ENCODE data around the gene USP10. TPM values are rescaled to one million over a fixed set of nuclear protein-coding genes. Genes with fewer than 3 reads are reported as not detected.

The USP10 gene
- polyA plus RNA-seq, 3 donors from 2014 or later = 33.8 to 60.6 (median 58.7) TPM

DNA sequence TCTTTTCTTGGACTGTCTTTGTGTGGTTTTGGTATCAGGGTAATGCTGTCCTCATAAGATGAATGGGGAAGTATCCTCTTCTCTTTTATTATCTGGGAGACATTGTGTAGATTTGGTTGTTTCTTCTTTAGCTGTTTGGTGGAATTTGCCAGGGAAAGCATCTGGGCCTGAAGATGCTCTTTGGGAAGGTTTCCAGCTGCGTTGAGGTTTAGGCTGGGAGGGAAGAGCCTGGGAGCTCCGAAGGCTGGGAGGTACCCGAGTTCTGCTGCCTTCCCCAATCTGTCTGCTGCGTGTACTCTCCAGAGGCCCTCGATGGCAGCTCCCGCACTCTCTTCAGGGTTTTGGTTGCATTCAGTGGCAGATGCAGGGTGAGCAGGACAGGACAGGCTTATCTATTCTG lies 94.4 kb downstream of the USP10 start:
- no peak for DNase-seq
- H3K4me1 Mint-ChIP-seq = no peaks in the 10 kb centered on the region
- no peaks in the 10 kb centered on the region for H3K36me3 Mint-ChIP-seq
- peaks cover 0 to 2% (median 0%) of the 10 kb centered on the region in 3 donors for H3K27me3 Mint-ChIP-seq (ENCODE audit: low read depth in 3 of 3)
- no peak overlapping the region for H3K27ac Mint-ChIP-seq
- H3K9me3 Mint-ChIP-seq = no peaks in the 10 kb centered on the region
- no peak overlapping the region for H3K4me3 Mint-ChIP-seq

DNA sequence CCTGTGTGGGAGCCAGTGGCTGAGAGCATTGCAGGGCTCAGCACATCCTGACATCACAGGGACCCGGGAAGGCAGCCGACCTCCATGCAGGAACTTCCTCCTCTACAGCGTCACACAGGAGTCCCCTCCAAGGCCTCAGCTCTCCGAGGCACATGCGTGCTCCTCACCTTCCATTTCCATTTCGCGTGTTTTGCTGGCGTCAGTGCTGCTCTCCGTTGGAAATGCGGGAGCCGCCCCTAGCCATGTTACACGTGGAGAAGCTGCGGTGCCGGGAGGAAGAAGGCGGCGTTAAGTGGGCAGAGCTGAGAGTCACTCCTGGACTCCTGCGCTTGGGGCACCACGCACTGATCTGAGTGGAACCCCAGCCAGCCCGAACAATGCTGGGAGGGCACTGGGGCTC lies 94.8 kb downstream of the USP10 start:
- H3K36me3 Mint-ChIP-seq = no peaks in the 10 kb centered on the region
- H3K4me3 Mint-ChIP-seq = no peak overlapping the region
- no peak overlapping the region for H3K27ac Mint-ChIP-seq
- no peaks in the 10 kb centered on the region for H3K9me3 Mint-ChIP-seq
- no peaks in the 10 kb centered on the region for H3K27me3 Mint-ChIP-seq (ENCODE audit: low read depth in 3 of 3)
- no peaks in the 10 kb centered on the region for H3K4me1 Mint-ChIP-seq
- DNase-seq = no peak

DNA sequence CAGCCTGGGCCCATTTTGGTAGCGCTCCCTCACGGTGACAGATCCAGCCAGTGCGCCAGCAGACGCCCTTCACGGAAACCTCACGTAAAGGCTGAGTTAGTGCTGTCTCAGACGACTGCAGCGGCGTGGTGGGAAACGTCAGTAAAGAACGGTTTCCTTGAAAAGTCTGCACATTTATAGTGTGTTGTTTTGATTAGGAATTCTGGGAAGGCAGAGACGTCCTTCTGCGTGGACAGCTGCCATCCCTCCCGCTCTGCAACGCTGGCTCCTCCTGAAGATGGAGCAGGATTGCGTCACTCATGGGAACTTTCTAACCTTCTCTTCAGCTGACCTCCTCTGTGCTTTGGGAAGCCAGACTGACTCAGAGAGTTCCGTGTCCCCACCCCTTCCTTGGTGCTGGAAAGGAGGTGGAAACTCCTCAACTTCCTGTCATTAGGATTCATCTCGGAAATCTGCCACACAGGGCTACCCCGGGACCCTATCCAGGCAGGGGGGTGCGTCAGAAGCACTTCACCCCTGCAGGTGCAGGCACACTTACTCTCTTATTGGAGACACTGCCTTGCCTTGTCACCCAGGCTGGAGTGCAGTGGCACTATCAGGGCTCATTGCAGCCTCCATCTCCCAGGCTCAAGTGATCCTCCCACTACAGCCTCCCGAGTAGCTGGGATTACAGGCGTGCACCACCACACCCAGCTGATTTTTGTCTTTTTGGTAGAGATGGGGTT lies 95.7 kb downstream of the USP10 start:
- H3K4me3 Mint-ChIP-seq = no peak overlapping the region
- H3K9me3 Mint-ChIP-seq = no peaks in the 10 kb centered on the region
- no peaks in the 10 kb centered on the region for H3K4me1 Mint-ChIP-seq
- no peaks in the 10 kb centered on the region for H3K36me3 Mint-ChIP-seq
- no peak overlapping the region for H3K27ac Mint-ChIP-seq
- DNase-seq = no peak
- H3K27me3 Mint-ChIP-seq (ENCODE audit: low read depth in 3 of 3) = peaks cover 0 to under 1% (median 0%) of the 10 kb centered on the region in 3 donors

DNA sequence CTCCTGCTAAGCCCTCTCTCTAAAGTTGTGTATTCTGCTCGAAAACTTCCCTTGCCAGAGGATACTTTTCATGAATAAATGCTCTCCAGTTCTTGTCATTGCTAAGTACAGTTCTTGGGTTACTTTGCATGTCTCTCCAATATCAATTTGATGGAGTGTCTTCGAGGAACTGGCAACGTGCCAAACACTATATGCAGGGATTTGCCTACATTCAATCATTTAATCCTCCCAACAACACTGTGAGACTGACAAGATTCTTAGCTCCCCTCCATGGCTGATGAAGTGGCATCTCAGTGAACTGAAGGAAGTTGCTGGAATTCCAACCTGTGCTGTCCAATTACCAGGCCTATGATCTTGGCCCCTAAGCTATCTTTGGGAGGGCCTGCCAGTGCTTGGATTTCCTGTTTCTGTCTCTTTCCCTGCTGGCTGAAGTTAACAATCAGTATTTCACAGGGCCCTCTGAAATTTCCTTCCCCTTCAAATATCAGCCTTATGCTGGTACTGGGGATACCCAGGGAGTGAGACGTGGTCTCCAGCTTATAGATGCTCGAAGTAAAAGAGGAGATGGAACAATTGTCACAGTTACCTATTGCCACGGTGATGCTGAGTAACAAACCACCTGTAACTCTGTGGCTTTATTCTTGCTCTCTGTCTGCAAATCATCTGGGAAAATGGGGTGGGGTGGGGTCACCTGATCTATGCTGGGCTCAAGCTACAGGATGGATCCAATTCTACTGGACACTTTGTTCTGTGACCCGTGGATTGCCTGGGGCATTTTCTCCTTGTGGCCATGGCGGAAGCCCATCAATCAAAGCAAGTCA lies 100.6 kb downstream of the USP10 start:
- no peak overlapping the region for H3K4me3 Mint-ChIP-seq
- H3K9me3 Mint-ChIP-seq = peaks cover 0 to 3% (median 0%) of the 10 kb centered on the region in 6 donors
- H3K27ac Mint-ChIP-seq = no peak overlapping the region
- no peaks in the 10 kb centered on the region for H3K36me3 Mint-ChIP-seq
- DNase-seq = no peak
- peaks cover 0 to 1% of the 10 kb centered on the region in 2 donors for H3K4me1 Mint-ChIP-seq
- H3K27me3 Mint-ChIP-seq (ENCODE audit: low read depth in 3 of 3) = peaks cover 0 to 10% (median 0%) of the 10 kb centered on the region in 3 donors

DNA sequence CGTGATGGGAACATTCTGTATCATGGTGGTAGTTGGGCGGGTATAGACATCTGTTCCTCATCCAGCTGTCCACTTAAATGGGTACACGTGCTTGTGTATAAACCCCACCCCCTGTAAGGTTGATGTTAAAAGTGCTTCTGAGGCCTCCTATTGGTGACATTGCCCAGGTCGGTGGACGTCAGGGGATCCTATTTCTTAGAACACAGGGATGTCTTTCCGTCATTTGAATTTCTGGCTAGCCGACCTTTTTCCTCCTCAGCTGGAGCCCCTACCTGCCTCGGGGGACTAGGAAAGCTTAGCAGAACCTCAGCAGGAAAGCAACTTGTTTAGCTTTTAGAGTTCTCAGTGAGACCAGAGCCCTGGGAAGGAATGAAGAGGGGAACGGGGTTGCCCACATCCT lies 103.3 kb downstream of the USP10 start:
- Mint-ChIP-seq H3K9me3 (peaks cover 0 to 3% (median 0%) of the 10 kb centered on the region in 6 donors), H3K36me3 (no peaks in the 10 kb centered on the region), H3K4me1 (peaks cover 0 to 8% of the 10 kb centered on the region in 2 donors), H3K27ac (no peak overlapping the region), H3K4me3 (no peak overlapping the region), H3K27me3 (ENCODE audit: low read depth in 3 of 3) (peaks cover 0 to 12% (median 4%) of the 10 kb centered on the region in 3 donors)
- no peak for DNase-seq

DNA sequence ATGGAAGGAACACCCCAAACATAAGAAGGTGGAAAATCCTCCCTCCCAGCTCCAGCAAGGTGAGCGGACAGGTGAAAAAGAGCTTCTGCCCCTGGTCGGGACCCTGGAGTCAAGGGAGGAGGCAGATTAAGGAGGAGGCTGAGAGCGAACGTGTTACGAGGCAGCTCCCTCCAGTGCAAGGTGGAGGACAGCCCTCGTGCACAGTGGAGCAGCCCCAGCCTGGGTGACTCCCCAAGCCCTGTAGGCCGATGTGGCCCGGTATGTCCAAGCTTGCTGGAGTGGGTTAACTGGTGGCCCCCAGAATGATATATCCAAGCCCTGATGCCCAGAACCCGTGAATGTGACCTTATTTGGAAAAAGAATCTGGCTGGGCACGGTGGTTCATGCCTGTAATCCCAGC lies 104.5 kb downstream of the USP10 start:
- Mint-ChIP-seq H3K27me3 (ENCODE audit: low read depth in 3 of 3) (peaks cover 0 to 14% (median 6%) of the 10 kb centered on the region in 3 donors), H3K9me3 (peaks cover 0 to 3% (median 0%) of the 10 kb centered on the region in 6 donors), H3K4me3 (no peak overlapping the region), H3K27ac (no peak overlapping the region), H3K4me1 (peaks cover 0 to 8% of the 10 kb centered on the region in 2 donors), H3K36me3 (no peaks in the 10 kb centered on the region)
- DNase-seq = no peak

DNA sequence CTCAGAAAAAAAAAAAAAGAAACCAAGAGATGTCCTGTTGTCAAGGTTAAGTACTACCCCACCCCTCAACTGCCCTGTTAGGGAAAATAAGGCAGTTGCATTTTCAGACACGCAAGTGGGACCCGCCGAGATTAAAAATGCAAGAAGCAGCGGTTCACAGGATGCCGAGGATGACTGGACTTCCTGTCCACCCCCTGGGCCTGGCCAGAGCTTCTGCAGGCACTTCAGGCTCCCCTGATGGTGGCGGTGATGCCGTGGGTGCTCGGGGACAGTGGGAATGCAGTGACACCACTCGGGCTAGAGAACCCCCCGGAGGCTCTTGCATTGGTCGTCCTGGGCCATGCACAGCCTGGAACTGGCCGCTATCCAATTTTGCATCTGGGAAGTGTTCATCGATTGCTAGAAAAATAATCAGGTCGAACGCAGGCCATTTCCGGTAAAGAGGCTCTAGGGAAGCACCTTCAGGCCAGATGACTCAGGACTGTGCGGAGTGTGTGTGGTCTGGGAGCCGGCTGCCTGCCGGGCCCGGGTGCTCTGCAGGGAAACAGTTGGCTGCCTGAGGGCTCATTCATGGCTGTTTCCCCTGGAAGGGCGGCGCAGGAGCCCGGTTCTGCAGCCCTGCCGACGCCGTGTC lies 106.6 kb downstream of the USP10 start:
- H3K4me1 Mint-ChIP-seq = peaks cover 0 to 9% of the 10 kb centered on the region in 2 donors
- H3K27me3 Mint-ChIP-seq (ENCODE audit: low read depth in 3 of 3) = peaks cover 3 to 9% (median 6%) of the 10 kb centered on the region in 3 donors
- peak overlapping the region in 1 of 5 donors; percentile 44 for H3K4me3 Mint-ChIP-seq
- H3K9me3 Mint-ChIP-seq = no peaks in the 10 kb centered on the region
- H3K36me3 Mint-ChIP-seq = no peaks in the 10 kb centered on the region
- H3K27ac Mint-ChIP-seq = no peak overlapping the region
- DNase-seq = no peak

DNA sequence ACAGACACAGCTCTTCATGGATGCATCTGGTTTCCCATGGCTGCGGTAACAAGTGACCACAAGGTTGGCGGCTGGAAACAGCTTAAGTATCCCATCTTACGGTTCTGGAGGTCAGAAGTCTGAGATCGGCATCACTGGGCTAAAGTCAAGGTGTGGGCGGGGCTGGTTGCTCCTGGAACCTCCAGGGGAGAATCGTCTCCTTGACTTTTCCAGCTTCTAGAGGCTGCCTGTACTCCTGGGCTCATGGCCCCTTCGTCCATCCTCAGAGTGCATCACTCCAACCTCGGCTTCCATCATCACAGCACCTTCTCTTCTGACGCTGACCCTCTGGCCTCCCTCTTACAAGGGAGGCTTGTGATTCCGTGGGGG lies 107.1 kb downstream of the USP10 start:
- H3K4me1 Mint-ChIP-seq = peaks cover 0 to 9% of the 10 kb centered on the region in 2 donors
- H3K27ac Mint-ChIP-seq = no peak overlapping the region
- no peaks in the 10 kb centered on the region for H3K36me3 Mint-ChIP-seq
- H3K27me3 Mint-ChIP-seq (ENCODE audit: low read depth in 3 of 3) = peaks cover 3 to 9% (median 6%) of the 10 kb centered on the region in 3 donors
- DNase-seq = no peak
- no peaks in the 10 kb centered on the region for H3K9me3 Mint-ChIP-seq
- H3K4me3 Mint-ChIP-seq = no peak overlapping the region

DNA sequence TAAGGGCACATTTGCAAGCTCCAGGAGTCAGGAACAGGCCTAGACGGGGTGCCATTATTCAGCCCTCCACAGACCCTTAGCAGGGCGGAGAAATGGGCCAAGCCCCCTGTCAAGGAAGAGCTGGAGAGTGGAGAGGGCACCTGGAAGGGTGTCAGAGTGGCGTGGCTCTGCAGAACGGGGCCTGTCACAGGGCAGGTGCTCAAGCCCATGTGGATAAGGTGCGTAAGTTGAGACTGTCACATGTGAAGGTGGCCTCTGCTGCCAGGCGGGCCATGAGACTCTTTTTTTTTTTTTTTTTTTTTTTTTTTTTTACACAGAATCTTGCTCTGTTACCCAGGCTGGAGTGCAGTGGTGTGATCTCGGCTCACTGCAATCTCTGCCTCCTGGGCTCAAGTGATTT lies 108.0 kb downstream of the USP10 start:
- H3K27ac Mint-ChIP-seq = no peak overlapping the region
- H3K36me3 Mint-ChIP-seq = no peaks in the 10 kb centered on the region
- no peaks in the 10 kb centered on the region for H3K9me3 Mint-ChIP-seq
- peaks cover 0 to 9% of the 10 kb centered on the region in 2 donors for H3K4me1 Mint-ChIP-seq
- H3K27me3 Mint-ChIP-seq (ENCODE audit: low read depth in 3 of 3) = peaks cover 3 to 9% (median 6%) of the 10 kb centered on the region in 3 donors
- H3K4me3 Mint-ChIP-seq = no peak overlapping the region
- DNase-seq = no peak

DNA sequence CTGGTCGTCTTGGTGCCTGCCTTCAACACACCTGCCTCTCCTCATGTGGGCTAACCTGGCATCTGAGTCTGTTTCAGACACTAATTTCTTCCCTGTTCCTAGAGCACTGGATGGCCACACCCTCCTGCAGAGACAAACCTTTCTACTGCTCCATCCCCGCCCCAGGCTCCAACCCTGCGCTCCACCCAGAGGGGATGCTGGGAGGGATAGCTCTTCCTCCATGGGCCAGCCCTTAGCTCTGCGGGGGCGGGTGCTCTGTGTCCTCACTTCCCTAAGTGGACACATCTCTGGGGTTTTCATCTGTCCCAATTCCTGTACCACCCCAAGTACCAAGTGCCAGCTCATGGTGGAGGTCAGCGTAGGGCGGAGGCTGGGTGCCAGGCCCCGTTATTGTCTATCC lies 109.0 kb downstream of the USP10 start:
- Mint-ChIP-seq H3K36me3 (no peaks in the 10 kb centered on the region), H3K4me1 (peaks cover 0 to 9% of the 10 kb centered on the region in 2 donors), H3K27ac (no peak overlapping the region), H3K9me3 (peaks cover 0 to 3% (median 0%) of the 10 kb centered on the region in 6 donors), H3K27me3 (ENCODE audit: low read depth in 3 of 3) (peaks cover 4 to 6% (median 5%) of the 10 kb centered on the region in 3 donors), H3K4me3 (no peak overlapping the region)
- no peak for DNase-seq

DNA sequence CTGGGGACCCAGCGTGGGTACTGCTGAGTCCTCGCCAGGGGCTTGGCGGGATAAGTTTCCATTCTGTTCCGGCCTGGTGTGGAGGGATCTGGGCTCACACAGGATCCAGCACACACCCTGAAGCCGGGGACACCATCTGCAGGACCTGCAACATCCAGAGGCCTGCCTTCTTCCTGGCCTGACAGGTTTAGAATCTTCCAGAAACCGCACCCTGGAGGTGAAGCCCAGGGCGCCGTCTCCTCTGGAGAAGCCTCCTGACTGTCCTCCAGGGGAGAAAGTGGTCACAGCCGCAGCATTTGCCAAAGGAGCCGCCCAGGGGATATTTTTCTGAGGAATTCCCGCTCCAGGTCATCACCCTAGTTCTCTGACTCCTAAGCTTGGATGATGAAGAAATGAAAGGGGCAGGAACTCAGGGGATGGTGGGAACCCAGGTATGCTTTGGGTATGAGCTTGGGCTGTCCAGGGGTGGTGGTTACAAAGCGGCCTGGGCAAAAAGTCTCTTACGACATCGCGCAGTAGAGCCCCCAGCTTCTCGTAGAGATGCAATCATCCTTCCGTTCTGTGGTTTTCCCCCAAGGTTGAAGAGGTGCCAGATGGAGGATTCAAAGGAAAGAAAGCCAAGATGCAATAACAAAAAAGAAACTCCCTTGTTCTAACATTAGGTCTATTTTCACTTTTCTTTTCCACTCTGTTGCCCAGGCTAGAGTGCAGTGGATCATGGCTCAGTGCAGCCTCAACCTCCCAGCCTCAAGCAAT lies 110.9 kb downstream of the USP10 start:
- Mint-ChIP-seq H3K36me3 (no peaks in the 10 kb centered on the region), H3K4me1 (peaks cover 0 to 8% of the 10 kb centered on the region in 2 donors), H3K27ac (no peak overlapping the region), H3K4me3 (no peak overlapping the region), H3K27me3 (ENCODE audit: low read depth in 3 of 3) (peaks cover 4 to 7% (median 5%) of the 10 kb centered on the region in 3 donors), H3K9me3 (peaks cover 0 to 3% (median 0%) of the 10 kb centered on the region in 6 donors)
- no peak for DNase-seq

DNA sequence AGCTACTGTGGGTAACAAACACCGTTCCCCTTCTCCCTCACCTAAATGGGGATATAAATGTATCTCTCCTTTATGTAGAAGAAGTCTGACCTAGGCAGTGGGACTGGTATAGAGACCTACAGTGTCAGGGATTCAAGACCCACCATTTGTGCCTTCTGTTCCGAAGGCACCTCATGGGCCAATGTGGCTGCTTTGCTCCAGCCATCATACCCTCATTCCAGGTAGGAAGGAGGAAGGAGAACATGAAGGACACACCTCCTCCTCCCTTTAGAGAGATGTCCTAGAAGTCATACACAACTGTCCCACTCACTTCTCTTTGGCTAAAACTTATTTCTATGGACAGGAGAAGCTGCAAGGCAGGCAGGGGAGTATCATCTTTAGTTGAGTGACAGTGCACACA lies 111.7 kb downstream of the USP10 start:
- Mint-ChIP-seq H3K4me1 (peaks cover 0 to 2% of the 10 kb centered on the region in 2 donors), H3K36me3 (no peaks in the 10 kb centered on the region), H3K4me3 (no peak overlapping the region), H3K27ac (no peak overlapping the region), H3K9me3 (peaks cover 0 to 3% (median 0%) of the 10 kb centered on the region in 6 donors), H3K27me3 (ENCODE audit: low read depth in 3 of 3) (peaks cover 4 to 5% (median 4%) of the 10 kb centered on the region in 3 donors)
- DNase-seq = no peak

DNA sequence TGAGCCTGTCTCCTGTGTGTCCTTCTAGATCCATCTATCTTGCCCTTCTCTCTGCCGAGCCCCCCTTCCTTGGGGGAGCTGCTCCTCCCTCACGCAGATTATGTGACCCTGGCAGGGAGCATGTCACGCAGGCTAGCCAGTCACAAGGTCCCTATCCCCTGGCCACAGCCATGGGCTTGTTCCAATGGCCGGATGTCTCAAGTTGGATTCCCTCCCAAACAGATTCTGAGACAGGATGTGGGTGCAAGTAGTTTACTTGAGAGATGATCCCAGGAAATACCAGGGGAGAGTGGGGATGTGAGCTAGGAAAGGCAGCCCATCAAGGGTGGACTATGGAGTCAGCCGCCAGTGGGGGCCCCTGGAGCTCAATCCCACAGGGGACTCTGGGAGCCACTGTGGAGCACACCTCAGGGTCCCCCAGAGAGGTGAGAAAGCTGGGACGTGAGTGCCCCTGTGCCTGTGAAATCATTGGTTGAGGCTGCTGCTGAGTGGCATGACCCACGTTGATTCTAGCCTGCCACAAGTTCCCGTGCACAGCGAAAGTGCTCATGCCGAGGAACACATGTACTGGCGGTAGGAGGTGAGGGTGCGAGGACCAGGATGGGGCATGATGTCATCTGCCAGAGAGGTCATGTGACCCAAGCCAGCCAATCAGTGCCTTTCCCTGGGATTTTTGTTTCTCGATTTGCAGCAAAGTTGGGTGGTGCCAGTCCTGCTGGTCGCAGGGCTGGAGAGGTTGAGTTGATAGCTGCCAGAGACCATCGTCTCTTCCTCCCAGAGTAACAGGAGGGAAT lies 113.5 kb downstream of the USP10 start:
- H3K27me3 Mint-ChIP-seq (ENCODE audit: low read depth in 3 of 3) = peaks cover 3 to 5% (median 4%) of the 10 kb centered on the region in 3 donors
- peaks cover 0 to 2% of the 10 kb centered on the region in 2 donors for H3K4me1 Mint-ChIP-seq
- no peak for DNase-seq
- no peak overlapping the region for H3K4me3 Mint-ChIP-seq
- H3K9me3 Mint-ChIP-seq = peaks cover 0 to 3% (median 0%) of the 10 kb centered on the region in 6 donors
- no peaks in the 10 kb centered on the region for H3K36me3 Mint-ChIP-seq
- H3K27ac Mint-ChIP-seq = no peak overlapping the region

All from immature natural killer cell (primary cell).